Eye (tissue), 1 donor: ENCODE data around the gene MLEC.

Experiments used
- DNase-seq: peaks from one replicate; pipeline ENCODE4 v3.0.0-alpha.2; 2015

MLEC gene

GRCh38 chr12:120749256-120749655 is 62.3 kb downstream of the MLEC start:
- DNase-seq = no peak

- DNase-seq = no peak
These were observed 63.9 kb downstream of the MLEC start for GRCh38 chr12:120750806-120751205.

- DNase-seq = no peak
These were observed 64.4 kb downstream of the MLEC start for GRCh38 chr12:120751389-120751788.
